Stomach smooth muscle (tissue), 2 donors: Measurements from ENCODE around the gene ACOXL.

ENCODE experiments used
- H3K27ac ChIP-seq: one replicate; pipeline ENCODE4 v1.7.0; 2013; ENCODE audit warnings: mild to moderate bottlenecking, low read length, inconsistent platforms
- H3K27me3 ChIP-seq, 2 donors: one replicate each; pipeline ENCODE4 v1.7.0; 2013; ENCODE audit warnings: low read length in 2 of 2; ENCODE audit not compliant: insufficient read depth in 2 of 2, control insufficient read depth in 1 of 2
- H3K36me3 ChIP-seq, 2 donors: one replicate each; pipeline ENCODE4 v1.7.0; 2013; ENCODE audit warnings: low read length in 2 of 2; ENCODE audit not compliant: control insufficient read depth in 2 of 2, insufficient read depth in 2 of 2
- H3K4me1 ChIP-seq: one replicate; pipeline ENCODE4 v1.7.0; 2013; ENCODE audit warnings: low read length; ENCODE audit not compliant: control insufficient read depth, insufficient read depth
- H3K4me3 ChIP-seq, 2 donors: one replicate each; pipeline ENCODE4 v1.7.0; 2013; ENCODE audit warnings: low read length in 2 of 2
- H3K9ac ChIP-seq, 2 donors: one replicate each; pipeline ENCODE4 v1.7.0; 2013; ENCODE audit warnings: low read length in 2 of 2, mild to moderate bottlenecking in 1 of 2
- H3K9me3 ChIP-seq, 2 donors: one replicate each; pipeline ENCODE4 v1.7.0; 2013; ENCODE audit warnings: low read length in 2 of 2; ENCODE audit not compliant: control insufficient read depth in 2 of 2
- donor health status: healthy.
- donor health status: Pancreatic carcinoma.

The ACOXL gene

GRCh38 chr2:110869472-110870446 is 137.4 kb downstream of the ACOXL start:
- Histone ChIP-seq H3K4me1 (no peaks in the 10 kb centered on the region), H3K36me3 (no peaks in the 10 kb centered on the region), H3K4me3 (no peak overlapping the region), H3K9ac (no peak overlapping the region), H3K9me3 (no peaks in the 10 kb centered on the region), H3K27me3 (peaks cover 0 to 4% of the 10 kb centered on the region in 2 donors), H3K27ac (no peak overlapping the region)

GRCh38 chr2:110870545-110870944 is 138.2 kb downstream of the ACOXL start:
- H3K4me3 ChIP-seq, result no peak overlapping the region
- H3K4me1 ChIP-seq, result no peaks in the 10 kb centered on the region
- no peaks in the 10 kb centered on the region for H3K36me3 ChIP-seq
- peaks cover 0 to 4% of the 10 kb centered on the region in 2 donors for H3K27me3 ChIP-seq
- H3K9me3 ChIP-seq, result no peaks in the 10 kb centered on the region
- no peak overlapping the region for H3K9ac ChIP-seq
- no peak overlapping the region for H3K27ac ChIP-seq

- H3K9ac ChIP-seq, result no peak overlapping the region
- H3K27me3 ChIP-seq, result peaks cover 0 to 4% of the 10 kb centered on the region in 2 donors
- no peak overlapping the region for H3K27ac ChIP-seq
- no peaks in the 10 kb centered on the region for H3K4me1 ChIP-seq
- H3K36me3 ChIP-seq, result no peaks in the 10 kb centered on the region
- H3K4me3 ChIP-seq, result no peak overlapping the region
- no peaks in the 10 kb centered on the region for H3K9me3 ChIP-seq
These were observed 139.3 kb downstream of the ACOXL start for GRCh38 chr2:110871637-110872036.

GRCh38 chr2:110872521-110872920 is 140.1 kb downstream of the ACOXL start:
- H3K27me3 ChIP-seq, result peaks cover 0 to 4% of the 10 kb centered on the region in 2 donors
- H3K4me3 ChIP-seq, result no peak overlapping the region
- no peaks in the 10 kb centered on the region for H3K36me3 ChIP-seq
- no peak overlapping the region for H3K27ac ChIP-seq
- peaks cover 0 to under 1% of the 10 kb centered on the region in 2 donors for H3K9me3 ChIP-seq
- no peaks in the 10 kb centered on the region for H3K4me1 ChIP-seq
- H3K9ac ChIP-seq, result no peak overlapping the region

GRCh38 chr2:110873056-110873502 is 140.7 kb downstream of the ACOXL start:
- Histone ChIP-seq H3K9ac (no peak overlapping the region), H3K9me3 (peaks cover 0 to 4% of the 10 kb centered on the region in 2 donors), H3K27ac (no peak overlapping the region), H3K4me1 (no peaks in the 10 kb centered on the region), H3K36me3 (no peaks in the 10 kb centered on the region), H3K27me3 (peaks cover 0 to 4% of the 10 kb centered on the region in 2 donors), H3K4me3 (no peak overlapping the region)

GRCh38 chr2:110873597-110874452 is 141.5 kb downstream of the ACOXL start:
- no peak overlapping the region for H3K27ac ChIP-seq
- no peaks in the 10 kb centered on the region for H3K4me1 ChIP-seq
- peaks cover 0 to 4% of the 10 kb centered on the region in 2 donors for H3K27me3 ChIP-seq
- H3K9ac ChIP-seq, result no peak overlapping the region
- H3K4me3 ChIP-seq, result no peak overlapping the region
- no peaks in the 10 kb centered on the region for H3K36me3 ChIP-seq
- peaks cover 0 to 4% of the 10 kb centered on the region in 2 donors for H3K9me3 ChIP-seq

- no peak overlapping the region for H3K4me3 ChIP-seq
- peaks cover 0 to 2% of the 10 kb centered on the region in 2 donors for H3K27me3 ChIP-seq
- H3K27ac ChIP-seq, result no peak overlapping the region
These were observed 142.3 kb downstream of the ACOXL start for GRCh38 chr2:110874453-110875383.

GRCh38 chr2:110875384-110875725 is 143.0 kb downstream of the ACOXL start:
- Histone ChIP-seq H3K27ac (no peak overlapping the region), H3K4me1 (no peaks in the 10 kb centered on the region), H3K9me3 (peaks cover 0 to 4% of the 10 kb centered on the region in 2 donors), H3K27me3 (peaks cover 0 to 2% of the 10 kb centered on the region in 2 donors), H3K36me3 (no peaks in the 10 kb centered on the region), H3K4me3 (no peak overlapping the region), H3K9ac (no peak overlapping the region)

More at GRCh38 chr2:110874453-110875383, 142.3 kb downstream of the ACOXL start:
- no peaks in the 10 kb centered on the region for H3K4me1 ChIP-seq
- peaks cover 0 to 4% of the 10 kb centered on the region in 2 donors for H3K9me3 ChIP-seq
- H3K9ac ChIP-seq, result no peak overlapping the region
- no peaks in the 10 kb centered on the region for H3K36me3 ChIP-seq

GRCh38 chr2:110876167-110876999 is 144.0 kb downstream of the ACOXL start:
- no peak overlapping the region for H3K27ac ChIP-seq
- H3K27me3 ChIP-seq, result peaks cover 0 to 2% of the 10 kb centered on the region in 2 donors
- H3K4me3 ChIP-seq, result no peak overlapping the region
- H3K9ac ChIP-seq, result no peak overlapping the region
- no peaks in the 10 kb centered on the region for H3K36me3 ChIP-seq
- peaks cover 0 to 4% of the 10 kb centered on the region in 2 donors for H3K9me3 ChIP-seq
- no peaks in the 10 kb centered on the region for H3K4me1 ChIP-seq
